Tibial artery (tissue), 4 donors: Measurements from ENCODE around the gene NR4A1.

ENCODE experiments used
- DNase-seq, 2 donors: peaks; one replicate each; pipeline ENCODE4 v3.0.0-alpha.2; 2019
- H3K27ac ChIP-seq, 2 donors: fragments of 200-600 bp; sonication (generic) in 1 of 2; 1 replicate in 1 of 2; 2 replicates in 1 of 2; pipeline ENCODE4 v1.5.1; 2018 to 2019; ENCODE audit warnings: mild to moderate bottlenecking in 1 of 2
- H3K27me3 ChIP-seq, 2 donors: fragments of 200-600 bp; sonication (generic) in 1 of 2; one replicate each; pipeline versions ENCODE4 v1.5.1 to v1.6.0; 2016 to 2019
- H3K36me3 ChIP-seq, 3 donors: fragments of 200-600 bp; sonication (generic) in 2 of 3; one replicate each; pipeline ENCODE4 v1.5.1; 2016 to 2019; ENCODE audit warnings: mild to moderate bottlenecking in 2 of 3
- H3K4me1 ChIP-seq, 4 donors: fragments of 200-600 bp; sonication (generic) in 2 of 4; 1 replicate in 3 of 4; 2 replicates in 1 of 4; pipeline ENCODE4 v1.5.1; 2016 to 2019
- H3K4me3 ChIP-seq, 2 donors: fragments of 200-600 bp; sonication (generic) in 1 of 2; 1 replicate in 1 of 2; 2 replicates in 1 of 2; pipeline ENCODE4 v1.5.1; 2018 to 2019; ENCODE audit warnings: mild to moderate bottlenecking in 2 of 2
- H3K9me3 ChIP-seq, 3 donors: fragments of 200-600 bp; sonication (generic) in 1 of 3; one replicate each; pipeline ENCODE4 v1.5.1; 2016 to 2019
- CTCF ChIP-seq, 2 experiments: fragments of 200-600 bp in 1 of 2; fragments of 450-650 bp in 1 of 2; IDR thresholded peaks; one replicate each; pipeline ENCODE4 v1.5.1; 2017 to 2019; ENCODE audit warnings: antibody characterized with exemption in 2 of 2, mild to moderate bottlenecking in 1 of 2, moderate library complexity in 1 of 2
- intact Hi-C: fragments of 100-400 bp; cut with DNase I; formaldehyde crosslinking; loops from one replicate; pipeline ENCODE4 v1.15.0; 2023; ENCODE audit warnings: low total_unique reads

NR4A1 gene

GRCh38 chr12:52014567-52015530 lies 36.4 kb upstream of the NR4A1 start:
- peaks cover 0 to 18% (median 16%) of the 10 kb centered on the region in 3 donors for H3K36me3 ChIP-seq
- H3K27ac ChIP-seq, result no peak overlapping the region
- H3K27me3 ChIP-seq, result peaks cover 0 to 29% of the 10 kb centered on the region in 2 donors
- H3K9me3 ChIP-seq, result no peaks in the 10 kb centered on the region
- no peak overlapping the region for H3K4me3 ChIP-seq
- DNase-seq, result no peak
- H3K4me1 ChIP-seq, result peaks cover 0 to 14% (median 5%) of the 10 kb centered on the region in 4 donors
- intact Hi-C loops, result no loop called here
- no peak for TF ChIP-seq CTCF (IDR thresholded peaks at IDR 0.05)

GRCh38 chr12:52015532-52016041 lies 35.7 kb upstream of the NR4A1 start:
- Histone ChIP-seq H3K27me3 (peaks cover 0 to 29% of the 10 kb centered on the region in 2 donors), H3K4me1 (peaks cover 0 to 6% (median 5%) of the 10 kb centered on the region in 4 donors), H3K9me3 (no peaks in the 10 kb centered on the region), H3K27ac (no peak overlapping the region), H3K4me3 (no peak overlapping the region), H3K36me3 (peaks cover 0 to 18% (median 16%) of the 10 kb centered on the region in 3 donors)
- intact Hi-C loops, result no loop called here
- no peak for DNase-seq
- TF ChIP-seq CTCF (IDR thresholded peaks at IDR 0.05), result no peak

GRCh38 chr12:52018433-52019112 lies 32.7 kb upstream of the NR4A1 start:
- no peaks in the 10 kb centered on the region for H3K9me3 ChIP-seq
- H3K27ac ChIP-seq, result no peak overlapping the region
- no peak for DNase-seq
- peaks cover 0 to 39% of the 10 kb centered on the region in 2 donors for H3K27me3 ChIP-seq
- H3K4me1 ChIP-seq, result peaks cover 4 to 14% (median 11%) of the 10 kb centered on the region in 4 donors
- TF ChIP-seq CTCF (IDR thresholded peaks at IDR 0.05), result no peak
- peaks cover 0 to 5% (median 5%) of the 10 kb centered on the region in 3 donors for H3K36me3 ChIP-seq
- intact Hi-C loops, result no loop called here
- H3K4me3 ChIP-seq, result no peak overlapping the region

- no peak for TF ChIP-seq CTCF (IDR thresholded peaks at IDR 0.05)
- Histone ChIP-seq H3K36me3 (no peaks in the 10 kb centered on the region), H3K27me3 (peaks cover 0 to 39% of the 10 kb centered on the region in 2 donors), H3K4me3 (no peak overlapping the region), H3K27ac (no peak overlapping the region), H3K4me1 (peaks cover 4 to 21% (median 17%) of the 10 kb centered on the region in 4 donors), H3K9me3 (no peaks in the 10 kb centered on the region)
- DNase-seq, result no peak
- intact Hi-C loops, result no loop called here
Observed at GRCh38 chr12:52019113-52019770, 32.0 kb upstream of the NR4A1 start.
